Stimulated activated CD4-positive, alpha-beta T cell treated with anti-CD3 and anti-CD28 coated beads, Interleukin-1b, Interleukin-23, amount 100 ng/mL, for 4 hours (primary cell): ENCODE data around the gene GRIK4.
A peak's percentile ranks its signal among the peaks of the same experiment; 100 is the strongest.

ENCODE experiments used
- DNase-seq, 2 donors: peaks; one replicate each; pipeline ENCODE4 v3.0.0-alpha.2; 2020; ENCODE audit warnings: low read depth in 2 of 2

The GRIK4 gene

GRCh38 chr11:120911943-120912342, 400.4 kb downstream of the GRIK4 start:
- no peak for DNase-seq

DNA sequence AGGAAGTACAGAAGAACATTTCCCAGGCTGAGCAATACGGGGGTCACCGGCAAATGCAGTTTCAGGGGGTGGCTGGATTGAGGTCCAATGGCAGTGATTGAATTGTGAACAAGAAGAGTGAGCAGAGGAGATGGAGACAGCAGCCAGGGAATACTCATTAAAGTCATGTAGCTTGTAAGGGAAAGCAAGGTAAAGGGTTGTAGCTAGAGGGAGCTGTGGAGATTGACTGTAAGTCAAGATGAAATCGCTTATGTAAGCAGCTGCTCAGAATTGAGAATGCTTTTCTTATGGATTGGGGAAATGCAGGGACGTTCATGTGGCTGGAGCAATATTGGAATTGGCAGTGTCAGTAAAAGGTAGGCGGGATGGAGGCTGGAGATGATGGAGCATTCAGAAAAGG, 401.0 kb downstream of the GRIK4 start:
- no peak for DNase-seq

DNA sequence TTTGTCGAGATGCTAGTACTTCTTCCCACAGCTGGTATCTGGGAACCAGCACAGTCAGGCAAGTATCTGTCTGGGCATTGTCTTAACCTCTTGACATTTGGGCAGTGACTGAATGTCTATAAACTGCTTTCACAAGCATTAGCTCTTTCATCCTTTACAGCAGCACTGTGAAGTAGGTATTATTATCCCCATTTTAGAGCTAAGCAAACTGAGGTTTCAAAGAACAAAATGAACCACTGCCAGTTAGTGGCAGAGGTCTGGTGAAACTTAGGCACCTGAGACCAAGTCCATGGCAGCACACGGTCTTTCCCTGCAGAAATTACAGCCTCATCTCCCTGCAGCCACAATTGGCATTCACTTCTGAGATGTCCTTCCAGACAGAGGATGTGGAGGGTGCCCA, 401.4 kb downstream of the GRIK4 start:
- no peak for DNase-seq

- DNase-seq = no peak
Measured at GRCh38 chr11:120914021-120914420, 402.5 kb downstream of the GRIK4 start.

GRCh38 chr11:120914601-120915000, 403.1 kb downstream of the GRIK4 start:
- DNase-seq = no peak

DNA sequence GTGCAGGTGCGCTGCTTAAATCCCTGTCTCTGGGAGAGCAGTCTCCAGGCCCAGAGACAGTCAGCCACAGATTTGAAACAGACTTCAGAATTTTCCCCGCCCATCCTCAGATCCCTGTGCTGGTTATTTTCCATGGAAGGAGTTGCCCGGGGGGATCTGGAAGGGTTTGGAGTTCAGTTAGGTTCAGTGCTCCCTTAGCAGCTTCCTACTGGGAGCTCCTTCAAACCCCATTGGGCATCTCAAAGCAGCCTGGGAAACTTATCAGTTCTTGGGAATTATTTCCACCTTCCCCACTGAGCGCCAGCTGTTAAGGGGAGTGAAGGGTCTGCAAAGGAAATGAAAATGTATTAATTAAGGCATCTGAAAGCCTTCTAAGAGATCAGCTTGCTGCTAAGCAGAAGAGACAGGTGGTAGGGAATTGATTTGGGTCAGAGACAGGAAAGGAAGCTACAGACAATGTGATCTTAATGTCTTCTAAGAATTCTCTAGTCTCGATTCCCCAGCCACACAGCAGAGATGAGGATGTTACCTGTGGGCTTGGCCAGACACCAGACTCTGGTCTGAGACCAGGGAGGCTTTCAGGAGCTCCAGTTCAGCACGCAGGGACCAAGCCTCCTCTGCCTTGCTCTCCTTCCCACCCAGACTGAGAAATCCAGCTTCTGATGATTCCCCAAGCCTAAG, 406.2 kb downstream of the GRIK4 start:
- no peak for DNase-seq

- no peak for DNase-seq
Measured at GRCh38 chr11:120918257-120918656, 406.7 kb downstream of the GRIK4 start.

DNA sequence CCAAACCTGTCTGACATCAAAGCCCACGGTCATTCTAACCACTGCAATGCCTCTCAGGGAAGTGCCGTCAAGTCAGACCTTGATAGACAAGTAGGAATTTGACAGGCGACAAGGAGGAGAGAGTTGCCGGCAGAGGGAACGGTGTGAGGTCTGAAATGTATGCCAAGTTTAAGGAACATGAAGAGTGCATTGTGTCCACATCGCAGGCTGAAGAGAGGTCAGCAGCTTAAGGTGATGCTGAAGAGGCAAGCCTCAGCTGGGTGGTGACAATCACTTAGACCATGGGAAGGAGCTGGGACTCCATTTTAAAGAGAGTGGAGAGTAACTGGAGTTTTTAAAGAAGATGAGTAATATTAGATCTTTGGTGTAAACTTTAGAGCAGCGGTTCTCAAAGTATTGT, 407.5 kb downstream of the GRIK4 start:
- no peak for DNase-seq

GRCh38 chr11:120919566-120919965, 408.0 kb downstream of the GRIK4 start:
- DNase-seq = no peak

- DNase-seq = no peak
Measured at GRCh38 chr11:120923866-120924508, 412.4 kb downstream of the GRIK4 start.

DNA sequence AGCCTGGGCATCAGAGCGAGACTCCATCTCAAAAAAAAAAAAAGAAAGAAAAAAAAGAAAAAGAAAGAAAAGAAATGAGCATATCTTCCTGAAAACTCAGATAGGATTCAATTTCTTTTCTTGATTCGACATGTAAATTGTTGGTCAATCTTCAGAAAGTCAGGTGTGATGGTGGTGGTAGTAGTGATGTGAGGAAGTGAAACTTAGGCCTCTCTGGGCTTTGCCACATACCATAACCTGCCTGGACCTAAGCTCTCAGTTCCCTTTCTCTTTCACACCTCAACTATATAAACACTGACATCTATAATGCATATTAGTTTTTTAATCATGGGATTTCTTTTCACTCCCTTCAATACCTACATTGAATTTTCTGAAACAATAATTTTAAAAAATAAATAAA, 414.4 kb downstream of the GRIK4 start:
- no peak for DNase-seq

DNA sequence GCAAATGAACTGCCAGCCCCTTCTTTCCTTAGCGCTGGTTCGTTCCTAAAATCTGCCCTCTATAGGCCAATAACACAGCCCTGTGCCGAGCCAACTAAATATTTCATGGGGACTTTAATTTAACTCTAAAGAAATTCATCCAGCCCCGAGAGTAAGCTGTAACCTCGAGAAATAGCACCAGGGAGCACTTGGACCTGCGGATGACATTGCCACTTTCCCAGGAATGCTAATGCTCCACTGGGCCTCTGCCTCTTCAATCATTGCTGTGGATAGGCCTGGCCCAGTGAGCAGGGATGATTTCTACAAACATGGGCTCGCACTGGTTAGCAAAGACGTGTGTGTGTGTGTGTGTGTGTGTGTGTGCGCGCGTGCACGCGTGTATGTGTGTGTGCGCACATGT, 417.1 kb downstream of the GRIK4 start:
- DNase-seq = no peak

DNA sequence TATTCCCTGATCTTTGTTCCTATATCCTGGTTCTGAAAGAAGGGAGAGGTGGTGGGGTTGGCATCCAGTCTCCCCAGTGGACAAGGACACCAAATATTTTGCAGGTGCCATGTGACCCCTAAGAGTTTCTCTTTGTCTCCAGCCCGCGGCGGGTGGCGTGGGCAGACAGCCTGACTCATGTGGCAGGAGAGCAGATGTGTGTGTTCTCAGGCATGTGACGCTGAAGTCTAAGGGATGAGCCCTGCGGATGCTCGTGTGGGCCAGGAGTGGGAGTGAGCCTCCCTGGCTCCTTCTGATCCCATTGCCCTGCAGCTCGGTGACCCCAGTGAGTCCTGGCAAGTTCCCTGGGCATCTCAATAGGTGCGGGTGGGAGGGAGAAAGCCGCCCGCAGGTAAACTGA, 417.5 kb downstream of the GRIK4 start:
- no peak for DNase-seq

GRCh38 chr11:120929664-120930154, 418.2 kb downstream of the GRIK4 start:
- peak; percentile 17 for DNase-seq

- DNase-seq = no peak
Measured at GRCh38 chr11:120931057-120931779, 419.7 kb downstream of the GRIK4 start.

- DNase-seq = no peak
Measured at GRCh38 chr11:120932305-120932915, 420.9 kb downstream of the GRIK4 start.

DNA sequence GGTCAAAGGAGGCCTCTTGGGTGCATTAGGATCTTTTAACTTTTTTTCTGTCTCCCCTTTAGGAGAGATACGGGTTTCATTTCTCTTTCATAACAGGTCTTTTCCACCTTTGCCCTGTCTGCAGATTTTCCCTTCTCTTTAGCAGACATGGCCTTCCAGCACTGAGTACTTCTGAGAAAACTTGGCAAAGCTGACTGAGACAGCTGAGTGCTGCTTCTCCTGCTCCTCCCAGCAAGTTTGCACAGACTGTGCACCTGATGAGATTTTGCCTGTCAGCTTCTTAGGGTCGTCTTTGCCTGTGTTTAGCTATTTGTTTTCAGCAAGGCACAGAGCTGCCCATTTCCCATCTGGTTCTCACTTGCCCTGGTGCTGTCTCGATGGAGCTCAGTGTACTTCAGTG, 424.8 kb downstream of the GRIK4 start:
- no peak for DNase-seq

DNA sequence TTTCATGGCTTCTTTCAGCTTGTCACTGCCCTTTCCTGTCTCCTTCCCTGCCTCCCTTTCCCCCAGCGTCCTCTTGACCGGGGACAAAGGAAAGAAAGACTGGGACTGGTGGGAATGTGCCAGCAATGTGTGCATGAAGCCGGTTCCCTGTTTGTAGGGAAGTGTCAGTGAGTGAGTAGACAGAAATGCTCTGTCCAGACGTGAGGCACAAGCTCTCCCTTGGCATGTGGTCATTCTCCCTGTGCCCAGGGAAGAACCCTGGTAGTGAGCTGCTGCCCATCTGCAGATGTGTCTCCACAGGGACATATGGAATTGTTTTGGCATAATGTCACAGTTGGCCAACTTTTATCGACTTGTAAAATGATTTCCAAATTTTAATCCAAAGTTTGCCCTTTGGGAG, 426.0 kb downstream of the GRIK4 start:
- DNase-seq = no peak

- DNase-seq = no peak
Measured at GRCh38 chr11:120938260-120938659, 426.7 kb downstream of the GRIK4 start.

DNA sequence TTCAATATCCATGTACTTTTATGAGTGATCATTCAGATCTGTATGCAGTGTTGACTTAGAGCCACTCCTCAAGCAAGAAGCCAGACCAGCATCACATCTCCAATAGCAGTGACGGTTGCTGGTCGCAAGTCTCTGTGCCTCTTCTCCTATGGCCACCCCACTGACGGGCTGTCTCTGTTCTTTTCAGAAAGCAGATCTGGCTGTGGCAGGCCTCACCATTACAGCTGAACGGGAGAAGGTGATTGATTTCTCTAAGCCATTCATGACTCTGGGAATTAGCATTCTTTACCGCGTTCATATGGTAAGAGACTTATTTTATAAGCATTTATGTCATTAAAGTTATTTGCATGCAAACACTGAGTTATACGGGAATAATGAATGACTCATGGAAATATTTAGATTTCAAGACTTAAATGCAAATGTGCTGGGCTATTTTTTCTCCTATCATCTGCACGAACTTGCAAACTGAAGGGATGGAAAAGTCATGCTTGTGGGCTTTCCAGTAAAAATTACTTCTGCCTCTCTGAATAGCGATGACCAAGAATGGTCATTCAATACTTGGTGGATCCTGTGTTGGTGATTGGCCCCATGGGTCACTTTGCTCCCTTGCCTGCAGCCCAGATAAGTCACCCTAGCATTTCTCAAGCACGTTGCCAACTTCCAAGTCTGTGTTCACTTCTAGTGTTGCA, 428.8 kb downstream of the GRIK4 start:
- DNase-seq = no peak

DNA sequence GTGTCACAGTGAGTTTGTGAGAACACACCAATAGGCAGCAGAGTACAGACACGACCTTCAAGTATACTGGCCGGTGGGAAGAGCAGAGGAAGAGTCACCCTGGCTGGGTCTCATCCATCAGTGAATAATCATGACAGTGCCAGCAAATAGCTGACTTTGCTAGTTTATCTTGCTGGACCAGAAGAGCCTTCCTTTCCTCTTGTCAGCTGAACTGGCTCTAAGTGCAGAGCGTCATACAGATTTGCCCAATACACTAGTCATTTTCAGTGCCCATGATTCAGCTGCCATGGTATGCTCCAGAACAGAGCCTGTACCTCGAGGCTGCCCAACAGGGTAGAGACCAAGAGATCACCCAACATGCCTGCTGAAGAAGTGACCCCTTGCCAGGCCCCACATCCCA, 429.5 kb downstream of the GRIK4 start:
- no peak for DNase-seq

DNA sequence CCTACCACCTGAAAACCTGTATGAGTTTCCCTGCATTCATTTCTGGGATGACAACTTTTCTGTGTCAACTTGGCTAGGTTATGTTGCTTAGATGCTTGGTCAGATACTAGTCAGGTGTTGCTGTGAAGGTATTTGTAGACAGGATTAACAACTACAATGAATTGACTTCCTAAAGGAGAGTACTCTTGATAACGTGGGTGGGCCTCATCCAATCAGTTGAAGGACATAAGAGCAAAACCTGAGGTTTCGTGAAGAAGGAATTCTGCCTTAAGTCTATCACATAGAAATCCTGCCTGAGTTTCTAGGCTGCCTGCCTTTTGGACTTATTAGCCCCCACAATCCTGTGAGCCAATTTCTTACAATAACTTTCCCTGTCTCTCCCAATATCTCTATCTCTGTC, 431.2 kb downstream of the GRIK4 start:
- no peak for DNase-seq
